IMR-90 (cell line): ENCODE measurements around the gene SNRPB2. TPM values are rescaled to one million over a fixed set of nuclear protein-coding genes. Genes with fewer than 3 reads are reported as not detected.

Experiments
- ATAC-seq: fragments of 200-7000 bp; cut with Tn5 transposase; 2 replicates; pipeline ENCODE4 v1.9.1; 2020; ENCODE audit warnings: low read depth, mild to moderate bottlenecking, moderate library complexity
- BruUV-seq: library from RNA; stranded (reverse); fragments of 400-500 nt; replicated peaks from 2 replicates; lab custom pipeline; 2021; lab: Mats Ljungman, UMichigan
- CTCF ChIA-PET: fragments of 300-600 bp; formaldehyde crosslinking; extraction: SDS; loops from one replicate; lab custom pipeline; 2021; ENCODE audit warnings: antibody characterized with exemption; lab: Yijun Ruan, JAX
- POLR2A ChIA-PET: fragments of 300-600 bp; sonication (Branson Sonifier 250); formaldehyde crosslinking; loops from one replicate; lab custom pipeline; 2022; ENCODE audit warnings: antibody characterized with exemption; ENCODE audit not compliant: unreplicated experiment; lab: Charles Lee
- DNase-seq: peaks from one replicate; pipeline ENCODE4 v3.0.0; 2013
- H2AFZ ChIP-seq: replicated peaks from 2 replicates; pipeline ENCODE3; 2013; ENCODE audit warnings: low read length, mild to moderate bottlenecking; ENCODE audit not compliant: poor library complexity
- H2AK5ac ChIP-seq: 2 replicates; pipeline ENCODE4 v1.6.1; 2013; ENCODE audit warnings: low read depth, low read length, inconsistent platforms
- H2AK9ac ChIP-seq: replicated peaks from 2 replicates; pipeline ENCODE3; 2013; ENCODE audit warnings: mild to moderate bottlenecking, low read depth, low read length, moderate library complexity; ENCODE audit not compliant: poor library complexity
- H2BK120ac ChIP-seq: 2 replicates; pipeline ENCODE4 v1.6.1; 2013; ENCODE audit warnings: low read depth, low read length, inconsistent platforms
- H2BK15ac ChIP-seq: 3 replicates; pipeline ENCODE4 v1.6.1; 2013; ENCODE audit warnings: low read depth, low read length, inconsistent platforms
- H2BK20ac ChIP-seq: 2 replicates; pipeline ENCODE4 v1.6.1; 2013; ENCODE audit warnings: low read depth, mild to moderate bottlenecking, inconsistent platforms, low read length, moderate library complexity
- H2BK5ac ChIP-seq: 2 replicates; pipeline ENCODE4 v1.6.1; 2013; ENCODE audit warnings: mild to moderate bottlenecking, low read depth, low read length, inconsistent platforms; ENCODE audit not compliant: poor library complexity, severe bottlenecking
- H3K14ac ChIP-seq: replicated peaks from 2 replicates; pipeline ENCODE4 v1.6.1; 2013; ENCODE audit warnings: low read depth, low read length, inconsistent platforms
- H3K18ac ChIP-seq: 2 replicates; pipeline ENCODE4 v1.6.1; 2013; ENCODE audit warnings: low read depth, low read length, control low read depth
- H3K23ac ChIP-seq: 2 replicates; pipeline ENCODE4 v1.6.1; 2013; ENCODE audit warnings: low read depth, low read length, inconsistent platforms
- H3K27ac ChIP-seq: 2 replicates; pipeline ENCODE4 v1.5.1; 2013; ENCODE audit warnings: mild to moderate bottlenecking, control low read depth, low read length; ENCODE audit not compliant: insufficient read depth
- H3K27me3 ChIP-seq: 2 replicates; pipeline ENCODE4 v1.6.1; 2013; ENCODE audit warnings: low read length; ENCODE audit not compliant: control insufficient read depth, insufficient read depth
- H3K36me3 ChIP-seq: 2 replicates; pipeline ENCODE4 v1.6.1; 2013; ENCODE audit warnings: low read length, mixed read lengths; ENCODE audit not compliant: control insufficient read depth, insufficient read depth
- H3K4ac ChIP-seq: 2 replicates; pipeline ENCODE4 v1.6.1; 2013; ENCODE audit warnings: low read depth, low read length, inconsistent platforms
- H3K4me1 ChIP-seq: 2 replicates; pipeline ENCODE4 v1.6.1; 2013; ENCODE audit warnings: low read length, mixed read lengths; ENCODE audit not compliant: control insufficient read depth, insufficient read depth
- H3K4me2 ChIP-seq: 2 replicates; pipeline ENCODE4 v1.6.1; 2013; ENCODE audit warnings: low read depth, mild to moderate bottlenecking, control low read depth, low read length, moderate library complexity
- H3K4me3 ChIP-seq: 2 replicates; pipeline ENCODE4 v1.5.1; 2013; ENCODE audit warnings: low read depth, mild to moderate bottlenecking, control low read depth, low read length, moderate library complexity; ENCODE audit not compliant: insufficient read depth
- H3K56ac ChIP-seq: 2 replicates; pipeline ENCODE4 v1.6.1; 2013; ENCODE audit warnings: low read length, inconsistent platforms; ENCODE audit not compliant: insufficient read depth; ENCODE audit errors: extremely low read depth
- H3K79me1 ChIP-seq, 2 experiments: 2 replicates each; pipeline ENCODE4 v1.6.1; 2013; ENCODE audit warnings: low read length in 2 of 2, inconsistent platforms in 1 of 2, low read depth in 1 of 2
- H3K9ac ChIP-seq: 2 replicates; pipeline ENCODE4 v1.6.1; 2013; ENCODE audit warnings: low read depth, low read length, control low read depth
- H3K9me1 ChIP-seq: 2 replicates; pipeline ENCODE4 v1.6.1; 2013; ENCODE audit warnings: low read length, inconsistent platforms; ENCODE audit not compliant: insufficient read depth
- H3K9me3 ChIP-seq: 2 replicates; pipeline ENCODE4 v1.6.1; 2013; ENCODE audit warnings: low read length; ENCODE audit not compliant: control insufficient read depth, insufficient read depth
- H4K20me1 ChIP-seq: 2 replicates; pipeline ENCODE4 v1.6.1; 2013; ENCODE audit warnings: low read length, inconsistent platforms; ENCODE audit not compliant: insufficient read depth
- H4K5ac ChIP-seq: 2 replicates; pipeline ENCODE4 v1.6.1; 2013; ENCODE audit warnings: mild to moderate bottlenecking, low read depth, low read length, control low read depth
- H4K8ac ChIP-seq, 2 experiments: 2 replicates each; pipeline ENCODE4 v1.6.1; 2013; ENCODE audit warnings: low read depth in 2 of 2, low read length in 2 of 2, control low read depth in 1 of 2, inconsistent platforms in 1 of 2
- H4K91ac ChIP-seq: 2 replicates; pipeline ENCODE4 v1.6.1; 2013; ENCODE audit warnings: low read depth, low read length, inconsistent platforms; ENCODE audit not compliant: insufficient read depth
- BHLHE40 ChIP-seq: fragments of 150-350 bp; IDR thresholded peaks from 2 replicates; pipeline ENCODE4 v1.6.1; 2016; ENCODE audit warnings: mild to moderate bottlenecking, low read depth, low read length
- CEBPB ChIP-seq: IDR thresholded peaks from 2 replicates; pipeline ENCODE4 v1.6.1; 2012; ENCODE audit warnings: low read depth, low read length, improper control_type of control experiment
- CHD1 ChIP-seq: IDR thresholded peaks from 2 replicates; pipeline ENCODE4 v1.6.1; 2012; ENCODE audit warnings: low read depth, low read length, improper control_type of control experiment
- CTCF ChIP-seq: conservative IDR thresholded peaks from 2 replicates; pipeline ENCODE4 v1.5.1; 2012; ENCODE audit warnings: mild to moderate bottlenecking, low read depth, low read length, improper control_type of control experiment
- MAFK ChIP-seq: IDR thresholded peaks from 2 replicates; pipeline ENCODE4 v1.6.1; 2012; ENCODE audit warnings: low read depth, low read length, improper control_type of control experiment
- MAZ ChIP-seq: IDR thresholded peaks from 2 replicates; pipeline ENCODE4 v1.6.1; 2012; ENCODE audit warnings: low read depth, mild to moderate bottlenecking, low read length, improper control_type of control experiment, moderate library complexity, borderline replicate concordance
- MXI1 ChIP-seq: IDR thresholded peaks from 2 replicates; pipeline ENCODE4 v1.6.1; 2012; ENCODE audit warnings: low read depth, mild to moderate bottlenecking, low read length, moderate library complexity, borderline replicate concordance
- NFE2L2 ChIP-seq: fragments of 150-350 bp; IDR thresholded peaks from 2 replicates; pipeline ENCODE4 v1.6.1; 2016; ENCODE audit warnings: low read depth, mild to moderate bottlenecking, low read length
- POLR2A ChIP-seq: IDR thresholded peaks from 2 replicates; pipeline ENCODE4 v1.6.1; 2012; ENCODE audit warnings: mild to moderate bottlenecking, low read depth, low read length
- RAD21 ChIP-seq: IDR thresholded peaks from 2 replicates; pipeline ENCODE4 v1.6.1; 2012; ENCODE audit warnings: low read length, improper control_type of control experiment
- RCOR1 ChIP-seq: IDR thresholded peaks from 2 replicates; pipeline ENCODE4 v1.6.1; 2012; ENCODE audit warnings: mild to moderate bottlenecking, low read length, improper control_type of control experiment; ENCODE audit not compliant: insufficient replicate concordance
- RFX5 ChIP-seq: IDR thresholded peaks from 2 replicates; pipeline ENCODE4 v1.8.0; 2012; ENCODE audit warnings: low read depth, mild to moderate bottlenecking, low read length, moderate library complexity
- SMC3 ChIP-seq: fragments of 150-350 bp; IDR thresholded peaks from 2 replicates; pipeline ENCODE4 v1.6.1; 2016; ENCODE audit warnings: low read depth, mild to moderate bottlenecking, antibody characterized with exemption, low read length, moderate library complexity
- WGBS, 2 experiments: methylation state at CpG; one replicate each; pipeline versions ENCODE4 v1.1.5 to v1.1.7; 2013; ENCODE audit warnings: missing lambda C conversion rate in 2 of 2; ENCODE audit not compliant: insufficient read length in 1 of 2; ENCODE audit errors: extremely low coverage in 2 of 2; 5-methylcytosine and 5-hydroxymethylcytosine counted together
- dilution Hi-C: fragments of 300-500 bp; cut with HindIII; formaldehyde crosslinking; loops from one replicate; pipeline ENCODE4 v1.14.3; 2018; ENCODE audit warnings: low sequenced_read_pairs; ENCODE audit not compliant: unreplicated experiment
- in situ Hi-C: fragments of 300-500 bp; cut with MboI; formaldehyde crosslinking; loops from 3 replicates; pipeline ENCODE4 v1.14.3; 2019; ENCODE audit warnings: low sequenced_read_pairs, inconsistent platforms, mixed read lengths
- intact Hi-C: fragments of 100-400 bp; cut with micrococcal nuclease; formaldehyde crosslinking; loops from 2 replicates; pipeline ENCODE4 v1.10.0; 2022
- polyA plus RNA-seq, 3 experiments: library from polyadenylated mRNA; depleted of rRNA; stranded (reverse); fragments of >200 nt; gene quantifications; 2 replicates each; pipeline ENCODE4 v1.2.3, GENCODE V29; 2012; ENCODE audit warnings: low replicate concordance in 1 of 3
- total RNA-seq: library from RNA; depleted of rRNA; stranded (reverse); fragments of >200 nt; gene quantifications from 2 replicates; pipeline ENCODE4 v1.2.3, GENCODE V29; 2012
- TF ChIP-seq, protein P1 (sequence below): fragments of 150-350 bp; IDR thresholded peaks from 2 replicates; pipeline ENCODE4 v1.6.1; 2016; ENCODE audit warnings: low read depth, mild to moderate bottlenecking, low read length, moderate library complexity, borderline replicate concordance
- TF ChIP-seq, protein P2 (sequence below): fragments of 150-350 bp; IDR thresholded peaks from 2 replicates; pipeline ENCODE4 v1.6.1; 2017; ENCODE audit warnings: mild to moderate bottlenecking, antibody characterized with exemption, low read length, low read depth

SNRPB2 gene
- total and polyA plus RNA-seq, 2 of the 4 experiments (the other 2 are of a cell fraction) = 27.1 to 65.6 TPM

DNA sequence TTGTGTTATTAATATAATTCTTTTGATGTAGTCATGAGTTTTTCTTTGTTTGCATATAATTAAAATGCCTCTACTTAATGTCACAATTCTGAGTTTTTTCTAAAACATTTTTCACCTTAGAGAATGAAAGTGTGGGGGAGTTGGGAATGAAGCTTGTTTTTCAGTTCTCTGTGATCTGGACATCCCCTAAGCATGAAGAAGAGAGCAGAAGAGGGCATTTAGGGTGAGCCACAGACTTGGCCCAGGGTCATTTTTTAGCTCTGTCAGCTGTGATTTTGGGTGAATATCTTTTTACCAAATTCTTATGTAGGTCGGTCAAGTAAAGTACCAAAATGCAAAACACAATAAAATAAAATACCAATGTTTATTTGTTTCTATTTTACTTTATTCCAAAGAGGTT, 22.3 kb downstream of the SNRPB2 start:
- Histone ChIP-seq H3K9me3 (no peaks in the 10 kb centered on the region), H4K8ac (no peak overlapping the region), H4K5ac (no peak overlapping the region), H3K4me2 (no peak overlapping the region), H3K23ac (no peak overlapping the region), H2BK5ac (no peak overlapping the region), H3K14ac (no peak overlapping the region), H2AFZ (no peak overlapping the region), H3K27ac (no peak overlapping the region), H3K56ac (no peak overlapping the region), H3K9me1 (no peaks in the 10 kb centered on the region), H3K18ac (no peak overlapping the region), H2AK9ac (no peak overlapping the region), H3K79me1 (no peaks in the 10 kb centered on the region), H3K4ac (no peak overlapping the region), H2AK5ac (no peak overlapping the region), H2BK15ac (no peak overlapping the region), H3K4me1 (peaks cover 4% of the 10 kb centered on the region; the same call in 1 of the 2 replicates), H3K4me3 (no peak overlapping the region), H3K36me3 (no peaks in the 10 kb centered on the region), H2BK20ac (no peak overlapping the region), H3K27me3 (peaks cover 5% of the 10 kb centered on the region), H4K20me1 (no peaks in the 10 kb centered on the region), H2BK120ac (no peak overlapping the region), H3K9ac (no peak overlapping the region), H4K91ac (no peak overlapping the region)
- POLR2A ChIA-PET = no interaction called here
- intact Hi-C loops (no loop called here), dilution Hi-C loops (no loop called here), in situ Hi-C loops (no loop called here)
- CTCF ChIA-PET = no interaction called here
- no peak for TF ChIP-seq BHLHE40
- no peak for TF ChIP-seq MXI1
- no peak for TF ChIP-seq RCOR1
- TF ChIP-seq RFX5 = no peak
- no peak for TF ChIP-seq SMC3
- no peak for TF ChIP-seq POLR2A
- TF ChIP-seq CTCF = no peak
- TF ChIP-seq MAFK = no peak
- TF ChIP-seq CHD1 = no peak
- no peak for TF ChIP-seq RAD21
- no peak for TF ChIP-seq MAZ
- TF ChIP-seq, protein P1, sequence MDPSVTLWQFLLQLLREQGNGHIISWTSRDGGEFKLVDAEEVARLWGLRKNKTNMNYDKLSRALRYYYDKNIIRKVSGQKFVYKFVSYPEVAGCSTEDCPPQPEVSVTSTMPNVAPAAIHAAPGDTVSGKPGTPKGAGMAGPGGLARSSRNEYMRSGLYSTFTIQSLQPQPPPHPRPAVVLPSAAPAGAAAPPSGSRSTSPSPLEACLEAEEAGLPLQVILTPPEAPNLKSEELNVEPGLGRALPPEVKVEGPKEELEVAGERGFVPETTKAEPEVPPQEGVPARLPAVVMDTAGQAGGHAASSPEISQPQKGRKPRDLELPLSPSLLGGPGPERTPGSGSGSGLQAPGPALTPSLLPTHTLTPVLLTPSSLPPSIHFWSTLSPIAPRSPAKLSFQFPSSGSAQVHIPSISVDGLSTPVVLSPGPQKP = no peak
- no peak for TF ChIP-seq CEBPB
- TF ChIP-seq, protein P2, sequence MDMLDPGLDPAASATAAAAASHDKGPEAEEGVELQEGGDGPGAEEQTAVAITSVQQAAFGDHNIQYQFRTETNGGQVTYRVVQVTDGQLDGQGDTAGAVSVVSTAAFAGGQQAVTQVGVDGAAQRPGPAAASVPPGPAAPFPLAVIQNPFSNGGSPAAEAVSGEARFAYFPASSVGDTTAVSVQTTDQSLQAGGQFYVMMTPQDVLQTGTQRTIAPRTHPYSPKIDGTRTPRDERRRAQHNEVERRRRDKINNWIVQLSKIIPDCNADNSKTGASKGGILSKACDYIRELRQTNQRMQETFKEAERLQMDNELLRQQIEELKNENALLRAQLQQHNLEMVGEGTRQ = no peak
- no peak for TF ChIP-seq NFE2L2
- no peak for DNase-seq
- ATAC-seq = no peak
- WGBS, 2 experiments = no CpG with 5 or more reads among the region's 1 CpG
- no TSS peak for BruUV-seq
